Stimulated activated CD4-positive, alpha-beta T cell treated with anti-CD3 and anti-CD28 coated beads, Interleukin-2, amount 100 ng/mL, for 24 hours (primary cell): ENCODE data around the gene BICC1.

Experiments used
- DNase-seq, 2 donors: peaks; one replicate each; pipeline ENCODE4 v3.0.0-alpha.2; 2020

The BICC1 gene, protein sequence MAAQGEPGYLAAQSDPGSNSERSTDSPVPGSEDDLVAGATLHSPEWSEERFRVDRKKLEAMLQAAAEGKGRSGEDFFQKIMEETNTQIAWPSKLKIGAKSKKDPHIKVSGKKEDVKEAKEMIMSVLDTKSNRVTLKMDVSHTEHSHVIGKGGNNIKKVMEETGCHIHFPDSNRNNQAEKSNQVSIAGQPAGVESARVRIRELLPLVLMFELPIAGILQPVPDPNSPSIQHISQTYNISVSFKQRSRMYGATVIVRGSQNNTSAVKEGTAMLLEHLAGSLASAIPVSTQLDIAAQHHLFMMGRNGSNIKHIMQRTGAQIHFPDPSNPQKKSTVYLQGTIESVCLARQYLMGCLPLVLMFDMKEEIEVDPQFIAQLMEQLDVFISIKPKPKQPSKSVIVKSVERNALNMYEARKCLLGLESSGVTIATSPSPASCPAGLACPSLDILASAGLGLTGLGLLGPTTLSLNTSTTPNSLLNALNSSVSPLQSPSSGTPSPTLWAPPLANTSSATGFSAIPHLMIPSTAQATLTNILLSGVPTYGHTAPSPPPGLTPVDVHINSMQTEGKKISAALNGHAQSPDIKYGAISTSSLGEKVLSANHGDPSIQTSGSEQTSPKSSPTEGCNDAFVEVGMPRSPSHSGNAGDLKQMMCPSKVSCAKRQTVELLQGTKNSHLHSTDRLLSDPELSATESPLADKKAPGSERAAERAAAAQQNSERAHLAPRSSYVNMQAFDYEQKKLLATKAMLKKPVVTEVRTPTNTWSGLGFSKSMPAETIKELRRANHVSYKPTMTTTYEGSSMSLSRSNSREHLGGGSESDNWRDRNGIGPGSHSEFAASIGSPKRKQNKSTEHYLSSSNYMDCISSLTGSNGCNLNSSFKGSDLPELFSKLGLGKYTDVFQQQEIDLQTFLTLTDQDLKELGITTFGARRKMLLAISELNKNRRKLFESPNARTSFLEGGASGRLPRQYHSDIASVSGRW

DNA sequence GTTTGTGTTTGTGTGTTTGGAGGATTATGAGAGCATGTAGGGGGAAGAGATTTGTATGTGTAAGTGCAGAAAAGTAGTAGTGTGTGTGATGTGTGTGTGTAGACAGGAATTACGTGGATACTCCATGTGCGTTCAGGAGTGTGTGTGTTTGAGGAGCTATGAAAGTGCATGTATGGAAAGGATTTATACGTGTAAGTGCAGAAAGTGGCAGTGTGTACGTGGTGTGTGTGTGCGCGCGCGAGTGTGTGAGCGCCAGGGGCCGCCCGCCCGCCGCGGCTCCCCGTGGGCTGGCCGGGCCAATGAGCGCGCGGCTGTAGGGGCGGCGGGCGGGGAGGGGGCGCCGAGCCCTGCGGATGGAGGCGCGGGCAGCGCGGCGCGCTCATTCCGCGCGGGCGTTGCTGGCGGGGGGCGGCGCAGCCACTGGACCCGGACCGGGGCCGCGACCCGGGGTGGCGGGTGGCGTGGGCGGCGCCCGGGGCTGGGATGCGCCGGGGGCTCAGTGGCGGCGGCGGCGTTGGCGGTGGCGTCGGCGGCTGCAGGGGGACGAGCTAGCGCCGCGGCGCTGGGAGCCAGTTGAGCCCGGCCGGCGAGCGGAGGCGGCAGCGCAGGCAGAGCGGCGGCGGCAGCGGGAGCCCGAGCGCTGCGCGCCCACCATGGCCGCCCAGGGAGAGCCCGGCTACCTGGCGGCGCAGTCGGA is at the start of gene BICC1:
Gene BICC1, plus strand, starts transcription at position 382 of the 697 bp plus-strand sequence. Its CDS starts 272 bp downstream, at position 654.
- peak in 1 of 2 donors; percentile 14 for DNase-seq

DNA sequence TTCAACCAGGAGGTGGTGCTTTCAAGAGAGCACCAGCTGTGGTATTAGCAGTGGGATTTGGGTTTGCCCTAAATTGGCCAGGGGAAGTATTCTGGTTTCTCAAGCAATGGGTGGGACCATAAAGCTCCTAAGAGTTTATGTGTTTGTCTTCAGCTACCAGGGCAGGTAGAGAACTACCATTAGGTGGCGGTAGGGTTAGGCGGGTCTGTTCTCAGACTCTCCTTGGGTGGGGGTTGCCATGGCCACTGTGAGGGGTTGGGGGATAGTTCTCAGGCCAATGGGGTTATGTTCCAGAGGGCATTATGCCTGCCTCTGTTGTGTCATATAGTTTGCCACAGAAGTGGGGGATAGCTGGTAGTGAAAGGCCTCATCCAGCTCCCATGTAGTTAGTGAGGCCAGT is 47.7 kb upstream of the BICC1 start:
- DNase-seq, result no peak

DNA sequence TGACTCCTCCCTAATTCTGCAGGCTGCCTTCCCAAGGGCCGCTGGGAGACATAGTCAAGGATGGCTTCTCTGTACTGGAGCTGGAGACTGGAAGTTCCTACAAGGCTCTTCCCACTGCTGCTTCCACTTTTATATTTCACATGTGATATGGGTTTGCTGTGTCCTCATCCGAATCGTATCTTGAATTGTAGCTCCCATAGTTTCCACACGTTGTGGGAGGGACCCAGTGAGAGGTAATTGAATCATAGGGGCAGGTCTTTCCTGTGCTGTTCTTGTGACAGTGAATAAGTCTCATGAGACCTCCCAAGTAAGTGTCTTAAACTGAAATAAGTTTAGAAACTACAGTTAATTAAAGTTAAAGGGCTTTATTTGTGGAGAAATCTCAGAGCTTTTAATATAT is 47.0 kb upstream of the BICC1 start:
- DNase-seq, result no peak

DNA sequence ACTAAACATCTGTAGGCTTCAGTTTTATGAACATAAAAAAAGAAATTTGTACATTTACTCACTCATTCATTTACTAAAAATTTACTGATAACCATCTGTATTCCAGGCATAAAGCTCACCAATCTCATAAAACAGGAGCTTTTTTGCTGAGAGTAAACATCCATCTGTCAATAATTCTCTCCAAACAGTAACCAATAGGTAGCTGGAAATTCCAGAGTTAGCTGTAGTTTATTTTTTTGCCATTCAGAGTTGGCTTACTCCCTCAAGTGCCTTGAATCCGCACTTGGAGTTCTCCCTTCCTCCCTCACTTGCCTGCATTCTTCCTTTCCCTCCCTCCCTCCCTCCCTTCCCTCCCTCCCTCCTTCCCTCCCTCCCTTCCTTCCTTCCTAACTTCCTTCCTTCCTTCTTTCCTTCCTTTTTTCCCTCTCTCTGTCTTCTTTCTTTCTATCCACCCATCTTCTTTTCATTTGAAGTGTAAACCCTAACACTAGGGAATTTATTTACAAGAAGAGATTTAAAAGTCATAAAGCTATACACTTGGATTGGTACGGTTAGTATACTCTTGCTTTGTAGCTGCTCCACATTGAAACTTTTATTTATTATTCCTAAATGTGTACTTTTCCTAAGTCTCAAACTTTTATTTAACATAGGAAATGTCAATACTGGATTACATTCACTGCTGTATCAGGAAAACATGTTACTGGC is 44.6 kb upstream of the BICC1 start:
- no peak for DNase-seq

DNA sequence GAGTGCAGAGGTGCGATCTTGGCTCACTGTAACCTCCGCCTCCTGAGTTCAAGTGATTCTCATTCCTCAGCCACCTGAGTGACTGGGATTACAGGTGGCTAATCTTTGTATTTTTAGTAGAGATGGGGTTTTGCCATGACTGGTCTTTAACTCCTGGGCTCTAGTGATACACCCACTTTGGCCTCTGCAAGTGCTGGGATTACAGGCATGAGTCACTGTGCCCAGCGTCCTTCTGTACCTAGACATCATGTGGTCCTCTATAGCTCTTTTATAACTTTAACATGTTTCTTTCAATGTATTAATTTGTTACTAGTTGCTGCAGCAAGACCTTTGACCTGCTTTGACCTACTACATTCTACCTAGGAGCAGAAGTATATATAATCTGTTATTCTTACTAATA is 38.7 kb upstream of the BICC1 start:
- no peak for DNase-seq

DNA sequence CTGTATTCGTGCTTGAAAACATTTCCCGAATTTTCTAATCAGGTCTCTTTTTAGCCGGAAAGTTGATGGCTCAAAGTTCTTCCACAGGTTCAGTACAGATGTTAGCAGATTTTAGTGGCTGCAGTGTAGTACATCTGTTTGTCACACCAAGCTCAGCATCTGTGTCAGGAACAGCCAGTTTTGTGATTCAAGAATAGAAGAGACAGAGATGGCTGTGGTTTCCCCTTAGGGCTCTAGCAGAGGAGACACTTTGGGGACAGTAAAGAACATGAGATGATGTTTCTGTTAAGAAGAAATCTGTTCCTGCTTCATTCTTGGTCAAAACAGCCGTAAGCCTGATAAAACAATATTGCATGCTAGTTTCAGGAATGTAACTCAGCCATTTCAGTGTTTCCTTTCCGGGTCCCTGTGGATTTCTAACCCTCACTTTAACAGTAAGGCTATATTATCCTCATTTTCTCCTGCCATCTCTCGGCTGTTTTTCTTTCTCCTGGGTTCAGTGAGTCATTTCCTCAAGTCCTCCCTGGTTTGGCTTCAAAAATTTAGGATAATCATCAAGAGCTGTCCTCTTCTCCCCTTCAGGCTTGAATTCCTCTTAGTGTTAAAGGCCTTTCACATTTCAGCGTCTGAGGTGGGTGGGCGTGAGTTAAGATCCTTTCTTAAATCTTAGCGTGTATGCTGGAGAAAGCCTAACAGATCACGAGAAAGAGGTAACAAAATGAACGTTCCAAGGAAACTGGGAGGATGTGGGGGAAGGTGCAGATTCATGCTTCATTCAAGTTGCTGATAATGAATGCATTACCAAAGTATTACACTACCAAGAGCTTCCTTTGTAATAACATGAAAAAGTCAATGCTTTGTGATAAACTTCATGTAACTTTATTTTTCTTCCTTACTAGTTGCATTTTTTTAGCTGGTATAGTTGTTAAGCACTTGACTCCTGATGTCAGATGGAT is 37.1 kb upstream of the BICC1 start:
- no peak for DNase-seq

DNA sequence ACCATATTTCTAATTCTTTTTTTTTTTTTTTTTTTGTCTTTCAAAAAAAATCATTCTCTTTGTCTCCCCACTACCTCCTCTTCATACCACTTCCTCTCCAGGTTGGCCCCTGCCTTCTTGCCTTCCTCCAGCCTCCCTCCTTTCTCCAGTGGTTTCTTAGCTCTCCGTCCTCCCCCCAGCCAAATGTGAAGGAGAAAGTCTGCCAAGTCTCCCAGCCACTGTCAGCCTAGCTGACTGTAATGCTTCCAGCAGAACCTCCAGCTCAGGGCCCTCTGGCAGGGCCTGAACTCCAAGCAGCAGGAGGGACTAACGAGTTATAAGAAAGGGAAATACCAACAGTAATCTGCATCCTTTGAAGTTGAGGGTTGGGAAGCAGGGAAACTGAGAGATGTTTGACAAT is 35.5 kb upstream of the BICC1 start:
- no peak for DNase-seq

DNA sequence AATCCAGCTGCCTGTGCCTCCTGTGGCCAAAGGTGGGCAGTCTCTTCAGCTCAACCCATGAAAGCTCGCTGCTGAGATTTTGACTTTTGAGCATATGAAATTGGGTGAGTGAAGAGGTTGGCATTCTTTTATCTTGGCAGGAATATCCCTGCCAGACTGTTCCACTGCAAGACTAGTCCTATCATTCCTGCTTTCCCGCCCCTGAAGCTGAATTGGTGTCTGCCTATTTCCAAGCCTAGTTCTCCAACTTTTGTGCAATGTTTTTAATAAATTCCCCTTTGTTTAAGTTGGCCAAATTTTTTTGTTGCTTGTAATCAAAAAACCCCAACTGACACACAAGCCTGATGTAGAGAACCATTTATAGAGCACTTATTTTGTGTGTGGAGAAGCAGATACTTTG is 34.8 kb upstream of the BICC1 start:
- no peak for DNase-seq

DNA sequence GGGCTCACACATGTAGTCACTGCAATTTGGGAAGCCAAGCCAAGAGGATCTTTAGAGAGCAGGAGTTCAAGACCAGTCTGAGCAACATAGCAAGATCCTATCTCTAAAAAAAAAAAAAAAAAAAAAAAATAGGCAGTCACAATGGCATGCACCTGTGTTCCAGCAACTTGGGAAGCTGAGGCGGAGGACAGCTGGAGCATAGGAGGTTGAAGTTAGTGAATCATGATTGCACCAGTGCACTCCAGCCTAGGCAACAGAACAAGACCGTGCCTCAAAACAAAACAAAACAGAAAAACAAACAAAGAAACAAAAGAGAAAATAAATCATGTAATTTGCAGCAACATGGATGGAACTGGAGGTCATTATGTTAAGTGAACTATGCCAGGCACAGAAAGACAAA is 33.6 kb upstream of the BICC1 start:
- no peak for DNase-seq

DNA sequence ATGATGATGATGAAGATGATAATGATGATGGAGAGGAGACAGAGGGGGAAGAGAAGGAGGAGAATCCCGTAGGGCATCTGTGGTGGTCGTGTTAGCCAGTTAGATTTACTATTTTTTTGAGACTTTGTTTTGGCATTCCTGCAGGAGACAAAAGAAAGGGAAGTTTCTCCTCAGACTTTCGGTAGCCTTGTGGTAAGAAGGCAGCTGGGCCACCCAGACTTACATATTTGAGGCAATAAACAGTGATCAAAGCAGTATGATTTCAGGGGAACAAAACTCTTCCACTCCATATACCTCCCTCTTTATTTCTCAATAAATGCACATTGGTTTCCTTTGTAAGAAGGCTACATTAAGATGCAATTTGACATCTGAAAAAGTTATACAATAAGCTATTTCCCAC is 32.4 kb upstream of the BICC1 start:
- no peak for DNase-seq

DNA sequence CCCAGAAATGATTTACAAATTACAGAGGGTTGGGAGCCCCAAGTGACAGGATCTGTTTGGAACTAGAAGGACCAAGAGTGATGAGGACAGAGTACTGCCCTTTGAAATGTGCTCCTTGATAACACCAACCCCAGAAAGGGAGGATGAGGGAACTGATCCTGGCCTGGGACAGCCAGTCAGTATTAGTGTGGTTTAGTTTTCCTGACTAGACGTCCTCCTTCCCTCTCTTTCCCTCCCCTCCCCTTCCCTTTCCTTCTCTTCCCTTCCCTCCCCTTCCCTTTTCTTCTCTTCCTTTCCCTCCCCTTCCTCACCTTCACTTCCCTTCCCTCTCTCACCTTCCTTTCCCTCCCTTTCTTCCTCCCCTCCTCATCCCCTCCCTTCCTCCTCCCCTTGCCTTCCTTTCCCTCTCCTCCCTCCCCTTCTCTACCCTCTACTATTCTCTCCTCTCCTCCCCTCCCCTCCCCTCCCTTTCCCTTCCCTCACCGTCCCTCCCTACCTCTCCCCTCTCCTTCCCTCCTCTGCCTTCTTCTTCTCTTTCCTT is 31.0 kb upstream of the BICC1 start:
- no peak for DNase-seq

DNA sequence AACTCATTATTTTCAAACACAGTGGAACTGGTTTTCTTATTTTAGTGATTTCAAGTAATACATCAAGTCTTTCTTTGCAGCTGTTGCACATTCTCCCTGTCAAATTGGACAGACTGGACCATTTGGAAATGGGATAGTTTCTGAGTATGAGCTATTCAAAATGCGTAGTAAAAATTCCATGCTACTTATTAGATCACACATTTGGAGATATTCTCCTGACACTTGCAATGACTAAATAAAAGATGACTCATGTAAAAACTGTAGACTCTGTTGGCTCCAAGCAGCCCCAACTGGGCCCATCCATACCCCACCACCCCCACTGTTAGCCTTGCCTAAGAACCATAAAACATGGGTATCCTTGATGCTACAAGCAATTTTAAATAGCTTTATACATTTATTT is 25.9 kb upstream of the BICC1 start:
- no peak for DNase-seq

DNA sequence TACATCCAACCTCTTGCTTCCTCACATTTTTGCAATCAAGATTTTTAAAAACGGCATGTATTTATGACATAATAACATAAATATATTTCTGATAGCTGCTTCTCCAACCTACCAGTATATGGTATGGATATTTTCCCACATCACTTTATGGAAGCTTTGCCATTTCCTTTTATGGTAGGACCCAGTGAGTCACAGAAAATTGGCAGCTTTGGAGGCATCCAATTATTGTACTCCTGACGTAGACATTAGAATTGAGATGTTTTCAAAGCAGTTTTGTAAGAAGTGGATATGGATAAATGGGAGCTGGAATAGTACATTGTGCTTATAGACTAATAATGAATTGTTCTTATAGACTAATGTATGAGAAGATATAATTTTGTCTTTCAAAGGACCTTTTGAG is 23.8 kb upstream of the BICC1 start:
- no peak for DNase-seq

DNA sequence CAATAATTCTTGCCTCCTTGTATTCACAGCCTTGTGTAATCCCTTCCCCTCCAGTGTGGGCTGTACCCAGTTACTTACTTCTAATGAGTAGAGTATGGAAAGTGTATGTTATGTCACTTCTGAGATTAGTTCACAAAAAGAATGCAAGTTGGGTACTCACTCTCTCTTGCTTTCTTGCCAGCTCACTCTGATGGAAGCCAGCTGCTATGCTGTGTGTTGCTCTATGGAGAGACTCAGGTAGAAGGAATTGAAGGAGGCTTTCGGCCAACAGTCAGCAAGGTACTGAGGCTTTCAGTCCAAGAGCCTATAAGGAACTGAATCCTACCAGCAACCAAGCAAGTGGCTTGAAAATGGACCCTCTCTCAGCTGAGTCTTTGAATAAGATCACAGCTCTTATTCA is 9.7 kb upstream of the BICC1 start:
- DNase-seq, result no peak

DNA sequence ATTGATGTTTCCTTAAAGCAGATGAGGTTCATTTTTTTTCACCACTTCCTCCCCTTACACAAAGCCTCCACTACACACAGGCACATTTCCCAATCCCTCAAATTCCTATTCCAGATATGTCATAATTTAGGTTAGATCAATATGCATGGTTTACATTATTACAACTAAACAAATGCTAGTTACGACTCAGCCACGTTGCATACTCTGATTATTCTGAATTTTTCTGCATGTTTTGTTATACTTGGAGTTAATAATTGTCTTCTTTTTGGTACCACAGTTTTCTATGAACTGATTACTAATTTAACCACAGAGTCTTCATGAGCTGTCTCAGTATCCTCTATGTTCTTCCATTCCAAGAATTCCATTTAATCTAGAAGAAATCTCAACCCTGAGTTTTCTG is 4.4 kb upstream of the BICC1 start:
- no peak for DNase-seq

DNA sequence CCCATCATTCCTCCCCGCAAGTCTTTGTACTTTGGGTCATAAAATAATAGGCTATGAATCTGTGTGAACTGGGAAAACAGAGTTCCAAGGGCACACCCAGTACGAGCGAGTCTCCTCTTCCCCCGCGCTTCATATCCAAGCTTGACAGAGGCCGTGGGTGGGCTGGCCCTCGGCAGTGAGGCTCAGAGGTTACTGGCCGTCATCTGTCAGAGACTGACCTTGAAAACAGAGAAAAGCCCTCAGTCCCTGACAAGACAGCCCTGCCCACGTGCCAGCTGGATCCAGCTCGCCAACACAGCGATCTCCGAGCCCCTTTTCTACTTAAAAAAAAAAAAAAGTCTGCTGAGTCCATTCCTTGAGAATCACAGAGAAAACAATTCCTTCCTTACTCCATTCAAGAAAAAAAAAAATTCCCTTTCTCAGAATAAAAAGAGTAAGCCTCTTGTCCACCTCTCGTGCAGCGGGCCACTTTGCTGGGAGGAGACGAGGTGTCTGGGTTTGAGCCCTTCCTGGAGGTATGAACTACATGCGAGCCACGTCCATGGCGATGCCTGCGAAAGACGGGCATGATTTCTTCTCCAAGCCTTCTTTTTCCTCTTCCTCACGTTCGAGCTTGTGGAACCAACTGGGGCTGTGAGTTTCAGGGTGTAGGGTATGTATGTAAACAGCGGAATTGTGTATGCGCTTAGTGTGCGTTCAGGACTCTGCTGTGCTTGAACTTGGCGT is 744 bp upstream of the BICC1 start:
- no peak for DNase-seq

DNA sequence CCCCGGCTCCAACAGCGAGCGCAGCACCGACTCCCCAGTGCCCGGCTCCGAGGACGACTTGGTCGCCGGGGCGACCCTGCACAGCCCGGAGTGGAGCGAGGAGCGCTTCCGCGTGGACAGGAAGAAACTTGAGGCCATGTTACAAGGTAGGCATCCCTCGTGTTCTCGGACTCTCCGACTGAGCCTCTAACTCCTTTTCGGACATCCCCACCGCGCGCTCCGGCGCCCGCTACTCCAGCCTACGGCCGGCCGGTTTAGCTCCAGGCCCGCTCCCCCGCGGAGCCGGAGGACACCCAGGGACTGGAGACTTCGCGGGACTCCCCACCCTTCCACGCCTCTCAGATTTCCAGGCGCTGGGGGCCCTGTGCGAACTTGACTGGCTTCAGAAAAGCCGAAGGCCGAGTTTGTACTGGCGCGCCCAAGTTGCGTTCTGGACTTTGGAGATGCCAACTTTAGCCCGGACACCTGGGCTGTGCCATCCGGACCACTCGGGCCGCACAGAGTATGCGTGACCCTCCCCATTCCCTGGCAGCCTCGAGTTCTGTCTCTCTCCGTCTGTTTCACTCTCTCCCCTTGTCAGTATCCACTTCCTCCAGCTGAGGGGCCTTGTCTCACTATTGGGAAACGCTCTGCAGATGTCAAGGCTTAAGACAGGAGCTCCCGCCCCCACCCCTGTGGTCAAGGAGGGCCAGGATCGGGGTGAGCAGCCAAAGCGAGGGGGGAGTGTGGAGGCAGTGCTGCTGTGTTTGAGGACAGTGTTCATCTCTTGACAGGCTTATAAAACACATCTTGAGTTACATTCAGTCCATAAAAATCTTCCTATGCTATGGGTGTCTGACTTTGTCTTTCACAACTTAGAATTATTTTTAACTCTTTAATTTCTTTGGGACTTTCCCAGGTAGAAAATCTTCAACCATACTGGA is 777 bp downstream of the BICC1 start:
- no peak for DNase-seq

DNA sequence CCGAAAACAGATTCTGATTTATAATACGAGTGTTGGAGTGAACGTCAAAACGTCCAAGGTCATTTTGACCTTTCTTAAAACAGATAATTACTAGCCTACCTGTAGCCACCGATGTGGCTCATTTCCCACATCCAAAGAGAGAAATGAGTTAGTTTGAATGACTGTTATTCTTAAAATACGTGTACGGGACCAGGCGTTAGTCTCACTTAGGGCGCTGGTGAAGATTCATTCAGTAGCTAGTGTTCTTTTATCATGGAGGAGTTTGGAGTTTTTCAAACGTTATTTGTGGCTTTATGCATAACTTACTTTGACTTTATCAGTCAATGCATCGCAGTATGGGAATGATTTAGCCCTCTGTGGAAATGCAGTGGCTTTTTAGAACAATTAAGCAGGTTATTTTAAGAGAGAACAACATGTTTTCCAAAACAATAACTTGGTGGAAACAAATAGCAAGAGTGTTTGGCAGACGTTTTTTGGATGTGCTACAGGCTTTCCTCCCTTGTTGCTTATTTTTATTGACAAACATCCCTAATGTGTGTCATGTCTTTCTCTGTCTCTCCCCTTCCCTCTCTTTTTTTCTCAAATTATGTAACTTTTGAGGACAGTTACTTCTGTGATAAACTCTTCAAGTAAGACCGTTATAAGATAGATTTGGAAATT is 1.6 kb downstream of the BICC1 start:
- DNase-seq, result no peak
